NCI-H1930 (cell line): ENCODE measurements around the gene NTMT1.
"Not testable (repeated sequence)": the region's sequence is repeated elsewhere in the genome, so short reads cannot be mapped to it uniquely, and the experiment has no call there.

Experiments used
- DNase-seq, 2 experiments: peaks; one replicate each; lab custom pipeline; 2025; lab: John Stamatoyannopoulos, UW

Gene NTMT1

GRCh38 chr9:129654554-129655040, 28.6 kb downstream of the NTMT1 start:
- no peak for DNase-seq

- no peak for DNase-seq
These were observed 29.2 kb downstream of the NTMT1 start for GRCh38 chr9:129655154-129655553.

GRCh38 chr9:129655696-129656095, 29.7 kb downstream of the NTMT1 start:
- no peak for DNase-seq

DNA sequence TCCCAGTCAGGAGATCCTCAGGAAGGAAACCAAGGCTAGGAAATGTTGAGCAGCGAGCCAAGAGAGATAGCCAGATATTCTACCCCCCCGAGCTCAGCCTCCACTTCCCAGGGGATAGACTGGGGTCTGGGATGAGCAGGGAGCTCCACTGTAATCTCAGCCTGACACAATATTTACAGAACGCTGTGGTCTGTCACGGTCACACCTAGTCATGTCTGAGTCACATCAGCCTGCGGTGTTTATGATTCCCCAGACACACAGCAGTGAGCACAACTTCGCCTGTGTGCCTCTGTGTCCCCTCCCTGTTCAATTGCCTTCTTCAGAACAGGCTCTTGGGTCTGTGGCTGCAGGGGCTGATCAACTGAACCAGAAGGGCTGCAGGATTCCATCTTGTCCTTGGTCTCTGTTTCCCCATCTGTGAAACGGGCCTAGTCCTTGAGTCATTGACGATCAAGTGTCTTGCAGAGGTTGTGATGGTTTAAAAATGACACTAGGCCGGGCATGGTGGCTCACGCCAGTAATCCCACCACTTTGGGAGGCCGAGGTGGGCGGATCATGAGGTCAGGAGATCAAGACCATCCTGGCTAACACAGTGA, 30.9 kb downstream of the NTMT1 start:
- DNase-seq = no peak

DNA sequence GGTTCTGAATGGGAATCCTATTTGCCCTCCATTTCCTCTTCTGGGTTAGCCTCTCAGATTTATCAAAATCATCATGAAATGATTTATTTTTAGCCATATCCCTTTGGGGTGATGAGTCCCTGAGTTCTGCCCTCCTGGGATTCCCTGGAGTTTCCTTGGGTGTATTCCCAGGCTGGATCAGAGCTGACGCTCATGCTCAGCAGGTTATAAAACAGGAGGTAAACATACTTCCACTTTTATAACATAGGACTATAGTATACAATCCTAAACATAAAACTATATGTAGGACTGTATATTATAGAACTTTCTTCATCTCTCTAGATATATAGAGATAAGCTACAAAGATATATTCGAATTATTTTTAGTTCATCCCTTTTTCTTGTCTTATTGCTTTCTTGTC, 35.1 kb downstream of the NTMT1 start:
- DNase-seq = no peak

GRCh38 chr9:129662239-129662638, 36.3 kb downstream of the NTMT1 start:
- DNase-seq = not testable (repeated sequence)

DNA sequence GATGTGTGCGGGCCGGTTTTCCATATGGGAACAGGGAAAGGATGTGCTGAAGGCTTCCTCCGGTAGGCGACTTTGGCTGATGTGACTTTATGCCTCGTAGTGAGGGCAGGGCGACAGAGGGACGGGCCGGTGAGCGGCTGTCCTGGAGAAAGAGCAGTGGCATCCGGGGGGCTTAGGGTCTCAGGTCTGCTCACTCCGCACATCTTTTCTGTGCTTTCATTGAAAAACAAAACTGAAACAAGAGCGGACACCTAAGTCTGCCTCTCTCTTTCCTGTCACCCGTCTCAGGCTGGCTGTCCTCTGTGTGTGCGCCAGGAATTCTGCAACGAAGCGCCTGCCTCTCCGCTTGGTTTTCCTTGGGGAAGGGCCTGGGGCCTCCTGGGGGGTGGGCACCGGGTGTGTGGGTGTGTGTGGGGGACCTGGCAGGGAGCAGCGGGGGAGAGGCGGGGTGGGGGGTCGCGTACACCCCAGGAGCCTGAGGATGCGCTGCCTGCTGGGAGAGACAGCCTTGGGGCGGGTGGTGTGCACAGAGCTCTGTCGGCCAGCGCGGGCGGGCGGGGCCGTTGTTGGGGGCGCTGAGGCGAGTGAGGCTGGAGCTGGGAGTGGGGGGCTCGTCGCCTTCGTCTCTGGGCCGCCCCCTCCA, 38.9 kb downstream of the NTMT1 start:
- DNase-seq = no peak

- no peak for DNase-seq
These were observed 39.4 kb downstream of the NTMT1 start, which contains the start of gene PRRX2 for GRCh38 chr9:129665389-129665775. Gene PRRX2 (plus strand): TSS chr9:129665647. CDS start chr9:129665868, 221 bp downstream.

GRCh38 chr9:129665814-129666520, 40.0 kb downstream of the NTMT1 start:
- no peak for DNase-seq

DNA sequence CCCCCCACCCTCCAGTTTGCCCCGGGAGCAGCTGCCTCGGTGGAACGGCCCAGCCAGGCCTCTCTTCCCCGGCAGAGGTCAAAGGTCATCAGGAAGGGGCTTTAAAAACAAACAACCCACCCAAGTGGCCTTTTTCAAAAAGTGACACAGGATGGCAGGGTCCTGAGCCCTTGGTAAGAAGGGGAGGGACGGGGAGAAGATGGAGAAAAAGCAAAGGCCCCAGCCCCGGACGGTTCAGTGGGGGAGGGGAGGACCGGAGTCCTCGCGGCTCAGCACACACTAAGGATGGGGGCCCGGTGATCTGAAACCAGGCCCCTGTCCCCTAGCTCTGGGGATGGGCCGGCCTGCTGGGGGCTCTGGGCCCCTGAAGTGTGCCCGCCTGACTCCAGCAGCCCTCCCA, 40.6 kb downstream of the NTMT1 start:
- no peak for DNase-seq

GRCh38 chr9:129667378-129667777, 41.4 kb downstream of the NTMT1 start:
- no peak for DNase-seq

DNA sequence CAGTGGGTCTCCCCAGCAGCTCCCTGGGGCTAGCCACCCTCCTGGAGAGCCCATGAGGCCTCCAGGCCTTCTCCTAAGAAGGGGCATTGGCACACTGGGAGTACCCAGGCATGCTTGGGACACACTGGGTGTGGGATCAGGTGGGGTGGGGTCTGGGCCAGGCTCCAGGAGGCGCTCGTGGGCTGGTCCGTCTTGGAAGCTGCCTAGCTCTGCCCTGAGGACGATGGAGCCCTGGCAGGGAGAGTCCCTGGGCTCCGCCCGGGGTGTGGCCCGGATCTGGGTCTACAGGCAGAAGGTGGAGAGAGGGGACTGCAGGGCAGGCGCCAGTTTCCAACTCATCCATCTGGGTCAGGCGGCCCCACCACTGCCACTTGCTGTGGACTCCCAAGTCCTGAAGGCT, 41.9 kb downstream of the NTMT1 start:
- DNase-seq = no peak

GRCh38 chr9:129669141-129669718, 43.3 kb downstream of the NTMT1 start:
- DNase-seq = no peak

- no peak for DNase-seq
These were observed 44.0 kb downstream of the NTMT1 start for GRCh38 chr9:129669946-129670345.

DNA sequence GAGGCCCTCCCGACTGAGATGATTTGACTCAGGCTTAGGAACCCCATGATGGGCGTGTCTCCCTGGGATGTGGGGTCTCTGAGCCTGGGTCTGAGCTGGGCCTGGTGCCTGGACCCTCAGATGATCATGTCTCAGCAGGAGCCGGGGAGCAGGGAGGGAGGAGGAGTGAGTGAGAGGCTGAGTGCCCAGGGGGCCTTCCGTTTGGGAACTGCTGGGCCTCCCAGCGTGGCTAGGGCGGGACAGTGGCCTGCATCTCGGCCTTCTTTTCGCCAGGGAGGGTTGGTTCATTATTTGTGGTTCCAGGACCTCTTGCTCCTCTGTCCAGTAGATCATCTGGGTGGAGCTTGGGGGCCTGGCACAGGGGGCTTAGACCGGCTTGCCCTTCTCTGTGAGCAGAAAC, 45.1 kb downstream of the NTMT1 start:
- DNase-seq = no peak

DNA sequence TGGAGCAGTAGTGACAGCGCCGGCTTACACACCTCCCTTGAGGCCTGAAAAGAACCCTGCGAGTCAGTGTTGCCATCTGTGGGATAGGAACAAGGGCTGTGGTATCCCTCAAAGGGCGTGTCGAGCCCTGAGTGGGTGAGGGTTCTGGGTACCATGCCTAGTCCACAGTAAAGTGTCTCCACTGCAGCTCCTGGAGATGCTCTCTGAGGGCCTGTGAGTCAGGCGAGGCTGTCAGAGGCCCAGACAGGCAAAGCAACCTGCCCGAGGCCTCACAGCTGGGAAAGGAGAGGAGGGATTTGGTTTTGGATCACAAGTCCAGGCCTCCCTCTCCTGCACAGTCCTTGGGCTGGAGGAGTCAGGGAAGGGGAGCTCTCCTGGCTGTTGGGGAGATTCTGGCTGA, 45.6 kb downstream of the NTMT1 start:
- no peak for DNase-seq

- DNase-seq = no peak
These were observed 46.7 kb downstream of the NTMT1 start for GRCh38 chr9:129672702-129673101.

GRCh38 chr9:129673602-129674001, 47.6 kb downstream of the NTMT1 start:
- DNase-seq = no peak

GRCh38 chr9:129674229-129674628, 48.3 kb downstream of the NTMT1 start:
- no peak for DNase-seq

- no peak for DNase-seq
These were observed 49.7 kb downstream of the NTMT1 start for GRCh38 chr9:129675620-129676019.

GRCh38 chr9:129676287-129676686, 50.3 kb downstream of the NTMT1 start:
- DNase-seq = no peak

DNA sequence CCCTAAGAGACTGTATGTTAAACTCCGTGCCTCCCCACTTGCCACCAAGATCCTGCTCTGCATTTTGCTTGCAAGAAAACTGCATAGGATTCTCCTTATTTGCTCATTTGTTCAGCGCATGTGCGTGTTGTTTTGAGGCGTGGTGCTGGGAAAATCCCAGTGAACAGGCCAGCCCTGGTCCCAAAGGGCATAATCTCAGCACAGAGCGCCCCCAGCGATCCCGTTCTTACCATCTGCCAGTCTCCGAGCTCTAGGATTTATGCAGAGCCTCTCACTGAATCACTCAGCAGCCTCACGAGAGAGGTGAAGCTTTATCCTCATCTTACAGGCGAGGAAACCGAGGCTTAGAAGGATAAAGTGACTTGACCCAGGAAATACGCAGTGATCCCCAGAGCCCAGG, 51.0 kb downstream of the NTMT1 start:
- no peak for DNase-seq

- DNase-seq = no peak
These were observed 51.5 kb downstream of the NTMT1 start for GRCh38 chr9:129677456-129677855.
